ENCODE data around the gene DPH6.

- TF ChIP-seq CTCF (IDR thresholded peaks at IDR 0.05; ENCODE audit: low read depth, low read length) (no peak), EZH2phosphoT487 (IDR thresholded peaks at IDR 0.05; ENCODE audit: low read depth) (no peak)
These were observed 40.2 kb downstream of the DPH6 start for GRCh38 chr15:35505809-35506208.
